ENCODE results near the gene HLCS. TPM values are rescaled to one million over a fixed set of nuclear protein-coding genes. Genes with fewer than 3 reads are reported as not detected.
A peak's percentile ranks its signal among the peaks of the same experiment; 100 is the strongest.

HLCS gene
- 24.3 and 27.1 TPM in 2 replicates for total RNA-seq

GRCh38 chr21:36966066-36966820, at the start of gene HLCS:
Gene HLCS, minus strand, starts transcription at chr21:36966669. Its CDS starts 31 bp downstream, at chr21:36966638.

GRCh38 chr21:37006486-37007291, 40.2 kb upstream of the HLCS start, which contains the start of gene RIPPLY3:
Gene RIPPLY3, plus strand, starts transcription at chr21:37006702. Its CDS starts 71 bp downstream, at chr21:37006773.

Small RNAs within 50 kb of the gene (small RNA-seq; reads per million reads assigned to genes)
- not detected for gene RF00019
- 0.60 reads per million, percentile 36 among the genes with 10 or more reads in this experiment for gene RNA5SP491

Other genes starting within 250 kb of the HLCS start
- 0.33 and 0.79 TPM in 2 replicates for gene RIPPLY3, start 40.0 kb upstream of the HLCS start, total RNA-seq
- gene PIGP, start 106.4 kb upstream of the HLCS start, total RNA-seq: 7.1 and 15.4 TPM in 2 replicates
- gene TTC3, start 106.6 kb upstream of the HLCS start, total RNA-seq: 163 and 275 TPM in 2 replicates